T-helper 1 cell treated with Interleukin-12 subunit alpha and Interleukin-12 subunit beta and Interleukin-4 antibody, amounts not matched to agents 30 μg/mL and 1 μg/mL, for 36 hours (primary cell): Measurements from ENCODE around the gene CPEB3.
"Not testable (repeated sequence)": the region's sequence is repeated elsewhere in the genome, so short reads cannot be mapped to it uniquely, and the experiment has no call there.

ENCODE experiments used
- H3K27ac Mint-ChIP-seq: one replicate; pipeline ENCODE4 v1.8.0; 2021; ENCODE audit warnings: mild to moderate bottlenecking, mixed read lengths
- H3K27me3 Mint-ChIP-seq: one replicate; pipeline ENCODE4 v1.8.0; 2021; ENCODE audit warnings: low read depth, mixed read lengths
- H3K36me3 Mint-ChIP-seq: one replicate; pipeline ENCODE4 v1.8.0; 2021; ENCODE audit warnings: low read depth, mixed read lengths
- H3K4me1 Mint-ChIP-seq: one replicate; pipeline ENCODE4 v1.8.0; 2021; ENCODE audit warnings: low read depth, mixed read lengths
- H3K4me3 Mint-ChIP-seq: one replicate; pipeline ENCODE4 v1.8.0; 2021; ENCODE audit warnings: mild to moderate bottlenecking, moderate library complexity, mixed read lengths
- H3K9me3 Mint-ChIP-seq: one replicate; pipeline ENCODE4 v1.8.0; 2021; ENCODE audit warnings: mixed read lengths

The CPEB3 gene

DNA sequence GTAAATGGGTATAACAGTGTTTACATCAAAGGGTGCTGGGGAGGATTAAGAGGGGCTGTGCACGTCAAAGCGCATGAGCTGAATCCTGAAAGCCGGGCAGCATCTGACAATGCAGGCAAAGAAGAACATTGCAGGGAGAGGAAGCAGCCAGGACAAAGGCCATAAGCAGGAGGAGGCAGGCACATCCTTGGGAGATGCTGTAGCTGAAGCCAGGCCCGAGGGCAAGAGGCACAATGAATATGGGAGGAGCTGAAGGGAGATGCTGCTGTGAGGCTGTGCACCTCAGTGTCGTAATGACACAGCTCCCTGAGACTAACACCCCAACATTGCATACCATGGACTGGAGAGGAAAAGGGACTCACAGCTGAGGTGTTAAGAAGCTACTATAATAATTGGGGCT is 238.1 kb downstream of the CPEB3 start:
- Mint-ChIP-seq H3K4me3 (no peak overlapping the region), H3K27ac (no peak overlapping the region), H3K4me1 (peaks cover 8% of the 10 kb centered on the region), H3K27me3 (no peaks in the 10 kb centered on the region), H3K9me3 (no peaks in the 10 kb centered on the region), H3K36me3 (peaks cover 2% of the 10 kb centered on the region)

DNA sequence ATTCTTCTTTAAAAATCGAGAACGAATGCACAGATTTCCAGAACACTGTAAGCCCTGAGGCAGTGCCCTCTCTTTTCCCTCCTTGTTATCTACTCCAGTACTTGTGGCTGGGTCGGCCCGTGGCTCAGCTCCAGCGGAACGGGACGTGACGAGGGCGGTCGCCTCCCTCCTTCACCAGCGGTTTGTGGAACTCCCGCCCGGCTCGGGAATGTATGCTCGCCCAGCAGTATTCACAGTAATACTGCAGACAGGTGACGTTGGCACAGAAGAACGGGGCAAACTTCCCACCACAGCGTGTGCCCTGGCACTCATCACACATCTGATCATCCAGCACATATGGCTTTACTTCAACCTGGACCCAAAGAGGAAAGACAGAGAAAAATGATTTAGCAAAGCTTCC is 238.8 kb downstream of the CPEB3 start:
- no peaks in the 10 kb centered on the region for H3K27me3 Mint-ChIP-seq
- H3K9me3 Mint-ChIP-seq: no peaks in the 10 kb centered on the region
- peaks cover 10% of the 10 kb centered on the region for H3K4me1 Mint-ChIP-seq
- H3K36me3 Mint-ChIP-seq: peaks cover 2% of the 10 kb centered on the region
- H3K4me3 Mint-ChIP-seq: no peak overlapping the region
- H3K27ac Mint-ChIP-seq: no peak overlapping the region

DNA sequence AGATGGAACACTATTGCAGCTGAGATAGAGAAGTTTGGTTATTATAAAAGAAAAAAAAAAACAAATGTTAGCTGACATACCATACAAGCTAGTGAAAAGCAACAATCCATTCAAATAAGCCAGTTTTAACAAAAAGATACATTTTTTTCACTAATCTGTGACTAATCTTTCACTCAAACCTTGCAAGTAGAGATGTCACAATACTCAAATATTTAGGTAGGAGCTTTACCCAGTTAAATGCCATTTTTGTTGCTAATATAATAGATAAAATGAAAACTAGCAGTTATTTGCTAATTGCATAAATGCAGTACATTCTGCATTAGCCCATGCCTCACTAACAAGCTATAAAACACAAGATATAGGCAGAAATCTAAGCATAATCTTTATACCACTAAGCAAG is 243.7 kb downstream of the CPEB3 start:
- no peaks in the 10 kb centered on the region for H3K27me3 Mint-ChIP-seq
- no peaks in the 10 kb centered on the region for H3K9me3 Mint-ChIP-seq
- H3K4me3 Mint-ChIP-seq: no peak overlapping the region
- H3K36me3 Mint-ChIP-seq: peaks cover 3% of the 10 kb centered on the region
- H3K27ac Mint-ChIP-seq: no peak overlapping the region
- H3K4me1 Mint-ChIP-seq: peaks cover 13% of the 10 kb centered on the region

DNA sequence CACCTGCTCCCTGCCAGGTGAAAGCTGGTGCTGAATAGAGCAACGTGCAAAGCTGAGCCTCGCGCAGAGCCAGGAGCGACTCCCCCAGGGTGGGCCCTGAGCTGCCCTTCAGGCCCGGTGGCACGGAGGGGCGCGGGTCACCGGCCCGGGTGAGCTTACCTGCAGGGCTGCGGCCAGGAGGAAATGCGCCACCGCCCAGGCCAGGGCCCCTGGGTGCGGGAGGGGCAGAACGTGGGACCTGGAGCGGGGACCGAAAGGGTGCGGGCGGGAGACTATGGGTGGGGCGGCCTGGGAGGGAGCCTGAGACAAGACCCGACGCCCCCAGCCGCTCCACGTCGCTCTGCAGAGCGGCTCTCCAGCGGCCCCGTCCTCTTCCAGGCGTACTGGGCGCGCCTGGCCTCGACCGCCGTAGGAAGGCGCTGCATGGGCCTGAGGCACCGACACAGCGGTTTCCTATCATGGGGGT is 245.2 kb downstream of the CPEB3 start:
- H3K4me3 Mint-ChIP-seq: no peak overlapping the region
- peaks cover 17% of the 10 kb centered on the region for H3K4me1 Mint-ChIP-seq
- no peaks in the 10 kb centered on the region for H3K27me3 Mint-ChIP-seq
- no peaks in the 10 kb centered on the region for H3K9me3 Mint-ChIP-seq
- H3K27ac Mint-ChIP-seq: no peak overlapping the region
- peaks cover 1% of the 10 kb centered on the region for H3K36me3 Mint-ChIP-seq

DNA sequence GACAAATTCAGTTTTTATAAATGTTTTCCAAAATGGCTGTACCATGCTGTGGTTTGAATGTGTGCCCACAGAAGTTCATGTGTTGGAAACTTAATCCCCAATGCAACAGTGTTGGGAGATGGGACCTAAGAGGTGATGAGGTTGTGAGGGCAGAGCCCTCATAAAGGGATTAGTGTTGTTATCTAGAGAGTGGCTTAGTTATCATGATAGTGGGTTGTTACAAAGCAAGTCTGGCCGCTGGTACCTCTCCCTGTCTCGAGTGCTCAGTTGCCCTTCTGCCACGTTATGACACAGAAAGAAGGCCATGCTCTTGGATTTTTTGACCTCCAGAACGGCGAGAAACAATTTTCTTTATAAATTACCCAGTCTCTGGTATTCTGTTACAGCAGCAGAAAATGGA is 248.3 kb downstream of the CPEB3 start:
- Mint-ChIP-seq H3K36me3 (peaks cover 3% of the 10 kb centered on the region), H3K4me1 (peaks cover 7% of the 10 kb centered on the region), H3K9me3 (no peaks in the 10 kb centered on the region), H3K27me3 (no peaks in the 10 kb centered on the region), H3K27ac (no peak overlapping the region), H3K4me3 (no peak overlapping the region)

DNA sequence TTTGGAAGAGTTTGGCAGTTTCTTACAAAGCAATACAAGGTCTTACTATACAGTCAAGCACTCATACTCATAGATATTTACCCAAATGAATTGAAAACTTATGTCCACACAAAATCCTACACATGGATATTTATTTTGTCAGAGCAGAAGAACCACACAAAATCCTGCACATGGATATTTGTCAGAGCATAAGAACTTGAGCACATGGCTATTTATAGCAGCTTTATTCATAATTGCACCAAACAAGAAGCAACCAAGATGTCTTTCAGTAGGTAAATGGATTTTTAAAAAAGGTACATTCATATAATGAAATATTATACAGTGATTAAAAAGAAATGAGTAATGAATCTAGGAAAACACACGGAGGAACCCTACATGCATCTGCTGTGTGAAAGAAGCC is 251.9 kb downstream of the CPEB3 start:
- H3K27ac Mint-ChIP-seq: no peak overlapping the region

DNA sequence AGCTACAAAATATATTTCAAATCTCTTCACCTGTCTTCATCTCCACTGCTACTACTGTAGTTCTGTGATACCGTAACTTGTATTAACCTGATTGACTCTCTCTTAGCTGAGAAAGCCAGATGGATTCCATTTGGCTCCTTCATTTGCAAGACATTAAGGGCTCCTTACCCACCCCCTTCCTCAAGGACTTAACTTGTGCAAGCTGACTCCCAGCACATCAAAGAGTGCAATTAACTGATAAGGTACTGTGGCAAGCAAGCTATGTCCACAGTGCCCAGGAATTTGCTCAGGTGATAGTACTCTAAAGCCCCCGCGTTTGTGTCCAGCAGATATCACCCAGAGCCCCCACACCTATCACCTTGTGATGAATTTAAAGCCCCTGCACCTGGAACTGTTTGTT is 257.8 kb downstream of the CPEB3 start:
- H3K27me3 Mint-ChIP-seq, H3K27ac Mint-ChIP-seq, H3K9me3 Mint-ChIP-seq, H3K4me1 Mint-ChIP-seq, H3K4me3 Mint-ChIP-seq: not testable (repeated sequence)
- H3K36me3 Mint-ChIP-seq: peaks cover 41% of the 10 kb centered on the region

More for the DNA sequence above, 251.9 kb downstream of the CPEB3 start:
- peaks cover 16% of the 10 kb centered on the region for H3K36me3 Mint-ChIP-seq
- H3K27me3 Mint-ChIP-seq: no peaks in the 10 kb centered on the region
- H3K4me3 Mint-ChIP-seq: no peak overlapping the region
- no peaks in the 10 kb centered on the region for H3K9me3 Mint-ChIP-seq
- H3K4me1 Mint-ChIP-seq: peaks cover 4% of the 10 kb centered on the region

DNA sequence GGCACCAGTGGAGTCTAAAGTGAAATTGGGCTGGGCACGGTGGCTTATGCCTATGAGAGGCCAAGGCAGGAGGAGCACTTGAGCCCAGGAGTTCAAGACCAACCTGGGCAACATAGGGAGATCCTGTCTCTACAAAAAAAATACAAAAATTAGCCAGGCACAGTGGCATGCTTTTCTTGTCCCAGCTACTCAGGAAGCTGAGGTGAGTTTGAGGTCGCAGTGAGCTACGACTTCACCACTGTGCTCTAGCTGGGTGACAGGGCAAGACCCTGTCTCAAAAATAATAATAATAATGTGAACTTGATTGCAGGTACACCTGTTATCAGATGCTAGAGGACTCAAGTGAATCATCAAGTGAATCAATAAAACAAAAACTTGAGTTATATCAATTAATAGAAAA is 259.3 kb downstream of the CPEB3 start:
- Mint-ChIP-seq H3K36me3 (peaks cover 48% of the 10 kb centered on the region), H3K9me3 (no peaks in the 10 kb centered on the region), H3K4me3 (no peak overlapping the region), H3K27ac (no peak overlapping the region), H3K4me1 (no peaks in the 10 kb centered on the region), H3K27me3 (no peaks in the 10 kb centered on the region)

DNA sequence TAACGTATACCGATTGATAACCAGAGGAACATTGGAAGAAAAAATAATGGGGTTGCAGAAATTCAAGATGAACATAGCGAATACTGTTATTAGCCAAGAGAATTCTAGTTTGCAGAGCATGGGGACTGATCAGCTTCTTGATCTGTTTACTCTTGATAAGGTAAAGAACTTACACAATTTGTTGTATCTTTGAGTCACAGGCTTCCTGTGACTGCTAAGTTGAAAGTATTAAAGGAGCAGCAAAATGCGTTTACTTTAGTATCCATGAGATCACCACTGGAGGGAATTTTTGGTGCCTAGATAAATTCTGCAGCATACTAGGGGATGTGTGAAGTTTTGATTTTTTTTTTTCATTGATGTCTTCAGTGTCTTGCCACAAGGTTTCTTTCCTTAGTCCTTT is 263.7 kb downstream of the CPEB3 start:
- no peaks in the 10 kb centered on the region for H3K27me3 Mint-ChIP-seq
- no peak overlapping the region for H3K27ac Mint-ChIP-seq
- H3K4me3 Mint-ChIP-seq: no peak overlapping the region
- no peaks in the 10 kb centered on the region for H3K9me3 Mint-ChIP-seq
- H3K4me1 Mint-ChIP-seq: no peaks in the 10 kb centered on the region
- H3K36me3 Mint-ChIP-seq: peaks cover 38% of the 10 kb centered on the region

DNA sequence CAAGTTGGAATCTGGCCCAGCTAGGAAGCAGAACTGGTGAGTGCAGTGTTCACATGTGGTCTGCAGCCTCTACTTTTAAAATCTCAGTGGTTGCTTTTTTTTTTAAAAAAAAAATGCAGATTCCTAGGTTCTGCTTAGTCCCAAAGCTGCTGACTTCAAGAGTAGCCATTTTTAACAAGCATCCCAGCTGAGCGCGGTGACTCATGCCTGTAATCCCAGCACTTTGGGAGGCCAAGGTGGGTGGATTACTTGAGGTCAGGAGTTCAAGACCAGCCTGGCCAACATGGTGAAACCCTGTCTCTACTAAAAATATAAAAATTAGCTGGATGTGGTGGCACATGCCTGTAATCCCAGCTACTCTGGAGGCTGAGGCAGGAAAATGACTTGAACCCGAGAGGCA is 265.5 kb downstream of the CPEB3 start:
- H3K4me1 Mint-ChIP-seq, H3K27ac Mint-ChIP-seq, H3K9me3 Mint-ChIP-seq, H3K27me3 Mint-ChIP-seq, H3K4me3 Mint-ChIP-seq: not testable (repeated sequence)
- peaks cover 34% of the 10 kb centered on the region for H3K36me3 Mint-ChIP-seq

DNA sequence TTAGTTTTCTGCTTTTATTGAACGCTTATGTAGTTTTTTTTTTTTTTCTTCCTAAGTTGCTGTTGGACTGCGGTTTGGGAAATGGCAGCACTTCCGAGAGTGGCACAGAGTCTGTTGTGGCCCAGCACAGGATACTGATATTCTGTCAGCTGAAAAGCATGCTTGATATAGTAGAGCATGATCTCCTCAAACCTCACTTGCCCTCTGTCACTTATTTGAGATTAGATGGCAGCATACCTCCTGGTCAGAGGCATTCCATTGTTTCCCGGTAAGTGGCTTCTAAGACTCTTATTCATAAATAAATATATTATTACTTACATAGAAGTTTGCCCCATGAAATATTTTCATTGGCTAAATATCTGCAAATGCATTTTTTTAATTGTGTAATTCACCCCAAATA is 266.2 kb downstream of the CPEB3 start:
- no peaks in the 10 kb centered on the region for H3K9me3 Mint-ChIP-seq
- no peaks in the 10 kb centered on the region for H3K27me3 Mint-ChIP-seq
- H3K4me1 Mint-ChIP-seq: no peaks in the 10 kb centered on the region
- no peak overlapping the region for H3K27ac Mint-ChIP-seq
- H3K36me3 Mint-ChIP-seq: peaks cover 38% of the 10 kb centered on the region
- no peak overlapping the region for H3K4me3 Mint-ChIP-seq

DNA sequence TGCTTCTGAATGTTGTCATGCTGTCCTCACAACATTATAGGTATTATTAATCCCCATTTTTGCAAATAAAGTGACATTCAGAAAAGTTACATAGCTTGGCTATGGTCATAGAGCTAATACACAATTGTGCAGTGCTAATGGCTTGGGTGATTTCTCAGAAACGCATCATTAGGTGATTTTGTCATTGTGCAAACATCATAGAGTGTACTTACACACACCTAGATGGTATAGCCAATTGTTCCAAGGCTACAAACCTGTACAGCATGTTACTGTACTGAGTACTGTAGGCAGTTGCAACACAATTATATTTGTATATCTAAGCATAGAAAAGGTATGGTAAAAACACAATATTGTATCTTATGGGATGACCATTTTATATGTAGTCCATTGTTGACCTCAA is 276.3 kb downstream of the CPEB3 start:
- peaks cover 39% of the 10 kb centered on the region for H3K36me3 Mint-ChIP-seq

DNA sequence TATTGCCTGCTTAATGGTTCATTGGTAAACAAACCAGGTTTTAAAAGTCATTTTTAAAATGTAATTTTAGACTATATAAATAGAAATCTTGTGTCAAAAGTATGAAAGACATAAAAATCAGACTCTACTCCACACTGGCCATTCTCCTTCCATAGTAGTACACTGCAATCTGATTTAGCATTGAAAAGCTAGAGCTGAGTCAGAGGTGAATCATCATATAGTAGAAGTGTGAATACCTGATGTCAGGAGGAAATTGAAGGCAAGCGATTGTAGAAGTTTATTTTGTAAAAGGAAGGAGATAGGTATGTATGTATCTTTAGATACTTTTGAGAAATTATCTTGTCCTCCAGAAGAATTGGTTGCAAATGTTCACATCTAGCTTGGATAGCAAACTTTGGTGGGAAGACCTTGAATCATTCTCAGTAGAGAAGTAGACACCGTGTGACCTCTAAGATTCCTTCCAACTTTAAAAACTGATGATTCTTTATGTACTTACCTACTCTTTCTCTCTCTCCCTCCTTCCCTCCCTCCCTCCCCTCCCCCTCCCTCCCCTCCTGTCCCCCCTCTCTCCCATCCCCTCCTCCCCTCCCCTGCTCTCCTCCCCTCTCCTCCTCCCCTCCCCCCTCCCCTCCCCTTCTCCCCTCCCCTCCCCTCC is 279.2 kb downstream of the CPEB3 start:
- H3K27ac Mint-ChIP-seq: no peak overlapping the region
- peaks cover 24% of the 10 kb centered on the region for H3K36me3 Mint-ChIP-seq
- H3K4me1 Mint-ChIP-seq: peaks cover 9% of the 10 kb centered on the region
- no peaks in the 10 kb centered on the region for H3K9me3 Mint-ChIP-seq
- H3K4me3 Mint-ChIP-seq: no peak overlapping the region
- H3K27me3 Mint-ChIP-seq: no peaks in the 10 kb centered on the region

More for the DNA sequence above, 276.3 kb downstream of the CPEB3 start:
- Mint-ChIP-seq H3K27ac (no peak overlapping the region), H3K4me1 (peaks cover 4% of the 10 kb centered on the region), H3K9me3 (no peaks in the 10 kb centered on the region), H3K27me3 (no peaks in the 10 kb centered on the region), H3K4me3 (no peak overlapping the region)

DNA sequence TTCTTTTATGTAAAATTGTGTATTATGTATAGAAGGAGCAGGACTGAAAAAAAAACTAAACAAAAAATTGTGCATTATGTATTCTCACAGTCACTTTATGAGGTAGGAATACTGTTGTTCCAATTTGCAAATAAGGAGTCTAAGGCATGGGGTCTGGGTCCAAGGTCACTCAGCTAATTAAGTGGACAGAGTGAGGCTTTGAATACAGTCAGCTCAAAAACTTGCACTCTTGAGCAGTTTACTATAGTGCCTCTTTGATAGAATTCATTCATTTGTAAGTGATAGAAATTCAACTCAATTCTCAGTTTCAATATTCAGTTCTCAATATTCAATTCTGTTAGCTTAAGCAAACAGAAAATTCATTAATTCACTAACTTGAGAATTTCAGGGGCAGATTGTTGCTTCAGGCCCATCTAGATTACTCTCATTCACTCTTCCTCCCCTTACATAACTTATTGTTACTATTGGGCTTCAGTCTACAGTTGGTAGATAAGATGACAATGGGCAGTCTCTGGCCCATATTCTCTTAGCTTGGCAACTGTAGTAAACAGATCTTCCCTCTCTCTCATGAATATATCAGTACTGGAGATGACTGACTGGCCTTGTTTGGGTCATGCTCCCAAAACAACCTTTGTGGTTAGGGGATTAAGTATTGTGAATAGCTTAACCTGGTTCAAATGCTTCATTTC is 280.7 kb downstream of the CPEB3 start:
- Mint-ChIP-seq H3K36me3 (peaks cover 30% of the 10 kb centered on the region), H3K27me3 (no peaks in the 10 kb centered on the region), H3K9me3 (no peaks in the 10 kb centered on the region), H3K27ac (no peak overlapping the region), H3K4me1 (peaks cover 9% of the 10 kb centered on the region), H3K4me3 (no peak overlapping the region)

DNA sequence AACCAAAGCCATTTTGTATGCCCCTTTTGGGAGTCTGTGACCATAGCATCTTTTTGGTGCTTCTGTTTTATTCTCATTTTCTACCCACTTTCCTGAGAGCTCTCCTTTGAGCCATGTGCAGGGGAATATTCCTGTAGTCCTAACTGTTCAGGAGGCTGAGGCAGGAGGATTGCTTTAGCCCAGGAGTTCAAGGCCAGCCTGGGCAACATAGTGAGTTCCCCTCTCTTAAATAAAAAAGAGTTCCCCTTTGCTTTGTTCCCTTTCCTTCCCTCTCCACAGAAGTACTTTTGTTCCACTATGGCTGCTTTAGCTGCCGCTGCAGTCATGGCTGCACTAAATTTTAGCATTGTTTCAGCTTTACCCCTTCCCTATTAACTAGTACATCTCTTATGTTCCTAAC is 281.4 kb downstream of the CPEB3 start:
- no peak overlapping the region for H3K4me3 Mint-ChIP-seq
- no peaks in the 10 kb centered on the region for H3K9me3 Mint-ChIP-seq
- peaks cover 32% of the 10 kb centered on the region for H3K36me3 Mint-ChIP-seq
- H3K4me1 Mint-ChIP-seq: peaks cover 9% of the 10 kb centered on the region
- no peak overlapping the region for H3K27ac Mint-ChIP-seq
- H3K27me3 Mint-ChIP-seq: no peaks in the 10 kb centered on the region
